ENCODE results near the gene CENPP.
A peak's percentile ranks its signal among the peaks of the same experiment; 100 is the strongest.
"Not testable (repeated sequence)": the region's sequence is repeated elsewhere in the genome, so short reads cannot be mapped to it uniquely, and the experiment has no call there.

CENPP gene

DNA sequence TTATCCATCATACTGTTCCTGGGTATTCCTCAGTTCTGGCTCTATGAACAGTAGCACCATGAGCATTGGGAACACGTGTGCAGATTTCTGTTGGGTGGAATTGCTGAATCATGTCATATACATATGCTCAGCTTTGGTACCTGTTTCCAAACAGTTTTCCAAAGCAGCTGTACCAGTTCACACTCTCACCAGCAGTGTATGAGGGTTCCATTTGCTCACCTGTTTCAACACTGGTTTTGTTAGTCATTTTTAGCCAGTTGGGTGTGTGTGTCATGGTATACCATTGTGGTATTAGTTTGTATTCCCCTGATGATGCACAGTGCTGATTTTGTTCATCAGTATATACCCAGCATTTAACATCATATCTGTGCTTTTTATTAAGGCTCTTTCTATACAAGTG lies 266.8 kb downstream of the CENPP start:
- TF ChIP-seq, protein P1, sequence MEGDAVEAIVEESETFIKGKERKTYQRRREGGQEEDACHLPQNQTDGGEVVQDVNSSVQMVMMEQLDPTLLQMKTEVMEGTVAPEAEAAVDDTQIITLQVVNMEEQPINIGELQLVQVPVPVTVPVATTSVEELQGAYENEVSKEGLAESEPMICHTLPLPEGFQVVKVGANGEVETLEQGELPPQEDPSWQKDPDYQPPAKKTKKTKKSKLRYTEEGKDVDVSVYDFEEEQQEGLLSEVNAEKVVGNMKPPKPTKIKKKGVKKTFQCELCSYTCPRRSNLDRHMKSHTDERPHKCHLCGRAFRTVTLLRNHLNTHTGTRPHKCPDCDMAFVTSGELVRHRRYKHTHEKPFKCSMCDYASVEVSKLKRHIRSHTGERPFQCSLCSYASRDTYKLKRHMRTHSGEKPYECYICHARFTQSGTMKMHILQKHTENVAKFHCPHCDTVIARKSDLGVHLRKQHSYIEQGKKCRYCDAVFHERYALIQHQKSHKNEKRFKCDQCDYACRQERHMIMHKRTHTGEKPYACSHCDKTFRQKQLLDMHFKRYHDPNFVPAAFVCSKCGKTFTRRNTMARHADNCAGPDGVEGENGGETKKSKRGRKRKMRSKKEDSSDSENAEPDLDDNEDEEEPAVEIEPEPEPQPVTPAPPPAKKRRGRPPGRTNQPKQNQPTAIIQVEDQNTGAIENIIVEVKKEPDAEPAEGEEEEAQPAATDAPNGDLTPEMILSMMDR (conservative IDR thresholded peaks at IDR 0.05; ENCODE audit: low read depth, low read length) = no peak
- DNase-seq (ENCODE audit: low read depth) = no peak
- no peak overlapping the region for H3K4me3 ChIP-seq (ENCODE audit: low read depth, low read length)

DNA sequence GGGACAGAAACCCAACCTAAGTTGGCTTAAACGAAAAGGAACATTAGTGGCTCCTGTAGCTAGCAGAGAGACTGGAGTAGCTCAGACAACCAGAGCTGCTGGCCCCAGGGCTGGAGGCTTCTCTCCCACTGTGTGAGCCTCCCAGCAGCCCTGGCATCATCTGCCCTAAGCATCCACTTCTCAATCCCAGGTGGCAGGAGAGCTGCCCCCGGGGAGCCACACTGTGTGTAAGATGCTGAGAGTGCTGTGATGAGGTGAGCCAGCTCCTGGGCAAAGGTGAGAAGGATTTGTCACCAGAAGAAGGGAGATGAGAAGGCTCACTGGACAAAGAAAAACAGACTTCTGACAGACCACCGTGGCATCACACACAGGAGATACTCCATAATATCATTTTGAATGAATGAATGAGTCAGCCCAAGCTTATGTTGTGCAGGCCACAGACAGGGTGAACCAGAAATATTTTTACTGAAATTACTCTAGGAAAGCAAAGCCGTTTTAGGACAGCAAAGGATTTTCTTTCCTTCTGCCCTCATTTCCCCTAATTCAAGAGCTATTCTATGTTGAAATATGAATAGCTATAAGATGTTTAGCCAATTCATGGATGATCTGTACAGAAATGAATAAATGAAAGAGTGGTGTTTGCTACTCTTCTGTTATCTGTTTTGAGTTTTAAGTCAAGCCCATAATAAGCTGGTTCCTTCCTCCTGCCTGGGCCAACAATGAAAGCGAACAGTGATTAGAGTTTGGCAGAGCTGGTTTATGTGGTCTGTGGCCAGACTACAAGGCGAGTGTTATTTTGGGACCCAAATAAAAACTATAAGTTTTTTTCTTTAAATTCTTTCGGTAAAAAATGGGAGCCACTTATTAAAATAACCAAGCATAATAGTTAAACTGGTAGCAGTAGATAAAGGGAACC lies 267.5 kb downstream of the CENPP start:
- DNase-seq (ENCODE audit: low read depth) = no peak
- H3K4me3 ChIP-seq (ENCODE audit: low read depth, low read length) = no peak overlapping the region
- TF ChIP-seq, protein P1 (conservative IDR thresholded peaks at IDR 0.05; ENCODE audit: low read depth, low read length) = no peak

DNA sequence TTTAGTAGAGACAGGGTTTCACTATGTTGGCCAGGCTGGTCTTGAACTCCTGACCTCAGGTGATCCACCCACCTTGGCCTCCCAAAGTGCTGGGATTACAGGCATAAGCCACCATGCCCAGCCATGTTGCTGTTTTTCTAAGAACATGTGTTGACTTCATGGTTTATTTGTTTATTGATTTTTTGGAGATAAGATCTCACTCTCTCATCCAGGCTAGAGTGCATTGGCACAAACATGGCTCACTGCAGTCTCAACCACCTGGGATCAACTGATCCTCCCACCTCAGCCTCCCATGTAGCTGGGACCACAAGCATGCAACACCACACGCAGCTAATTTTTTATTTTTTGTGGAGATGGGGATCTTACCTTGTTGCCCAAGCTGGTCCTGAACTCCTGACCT lies 269.3 kb downstream of the CENPP start:
- not testable (repeated sequence) for DNase-seq (ENCODE audit: low read depth); H3K4me3 ChIP-seq (ENCODE audit: low read depth, low read length)

DNA sequence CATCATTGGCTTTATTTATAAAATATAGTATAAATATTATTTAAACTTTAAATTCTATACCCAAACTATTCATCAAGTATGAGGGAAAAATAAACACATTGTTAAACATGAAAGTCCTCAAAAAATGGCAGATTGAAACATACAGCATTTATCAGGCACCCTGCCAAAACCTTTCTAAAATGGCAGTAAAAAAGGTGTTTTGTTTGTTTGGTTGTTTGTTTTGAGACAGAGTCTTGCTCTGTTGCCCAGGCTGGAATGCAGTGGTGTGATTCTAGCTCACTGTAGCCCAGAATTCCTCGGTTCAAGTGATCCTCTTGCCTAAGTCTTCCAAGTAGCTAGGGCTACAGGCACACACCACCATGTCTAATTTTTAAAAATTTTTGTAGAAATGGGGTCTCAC lies 270.2 kb downstream of the CENPP start:
- no peak overlapping the region for H3K4me3 ChIP-seq (ENCODE audit: low read depth, low read length)
- TF ChIP-seq, protein P1 (conservative IDR thresholded peaks at IDR 0.05; ENCODE audit: low read depth, low read length) = no peak

DNA sequence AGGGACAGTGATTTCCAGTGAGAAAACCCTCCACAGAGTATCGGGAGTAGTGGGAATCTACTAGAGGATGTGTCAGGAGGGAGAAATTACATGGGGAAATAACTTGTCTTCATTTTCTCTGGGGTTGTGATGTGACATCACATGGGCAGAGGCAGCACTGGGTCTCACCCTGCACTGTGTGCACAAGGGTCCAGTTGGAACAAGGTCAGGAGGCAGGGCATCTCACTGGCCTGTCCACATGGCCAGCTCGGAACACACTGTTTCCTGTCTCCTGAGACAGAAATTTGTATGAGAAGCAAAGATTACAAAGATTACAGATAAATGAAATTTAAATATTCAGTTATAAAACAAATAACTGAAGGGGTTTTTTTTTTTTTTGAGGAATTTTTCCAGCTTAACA lies 272.6 kb downstream of the CENPP start:
- TF ChIP-seq, protein P1 (conservative IDR thresholded peaks at IDR 0.05; ENCODE audit: low read depth, low read length) = no peak
- DNase-seq (ENCODE audit: low read depth) = no peak

More for the DNA sequence above, 270.2 kb downstream of the CENPP start:
- no peak for DNase-seq (ENCODE audit: low read depth)

DNA sequence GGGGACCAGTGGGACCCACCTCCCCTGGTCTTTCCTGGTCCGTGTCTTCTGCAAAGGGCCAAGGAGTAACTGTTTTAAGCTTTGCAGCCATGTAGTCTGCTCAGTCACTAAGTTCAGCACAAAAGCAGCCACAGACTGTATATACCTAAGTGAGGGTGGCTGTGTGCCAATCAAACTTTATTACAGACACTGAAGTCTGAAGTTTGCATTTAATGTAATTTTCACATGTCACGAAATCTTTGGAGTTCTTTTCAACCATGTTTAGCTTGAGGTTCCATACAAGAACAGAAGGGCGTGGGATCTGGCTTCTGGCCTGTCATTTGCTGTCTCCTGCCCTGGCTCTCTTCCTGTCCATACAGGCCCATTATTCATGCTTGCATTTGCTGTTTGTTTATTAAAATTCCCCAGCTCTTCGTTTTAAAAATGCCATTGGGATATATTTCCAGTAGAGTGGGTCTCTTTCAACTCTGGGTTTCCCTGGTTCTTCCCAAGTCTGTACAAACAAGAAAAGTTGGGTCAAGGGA lies 274.2 kb downstream of the CENPP start:
- TF ChIP-seq, protein P1 (conservative IDR thresholded peaks at IDR 0.05; ENCODE audit: low read depth, low read length) = no peak
- DNase-seq (ENCODE audit: low read depth) = peak; percentile 11
- H3K4me3 ChIP-seq (ENCODE audit: low read depth, low read length) = no peak overlapping the region

More for the DNA sequence above, 272.6 kb downstream of the CENPP start:
- no peak overlapping the region for H3K4me3 ChIP-seq (ENCODE audit: low read depth, low read length)

DNA sequence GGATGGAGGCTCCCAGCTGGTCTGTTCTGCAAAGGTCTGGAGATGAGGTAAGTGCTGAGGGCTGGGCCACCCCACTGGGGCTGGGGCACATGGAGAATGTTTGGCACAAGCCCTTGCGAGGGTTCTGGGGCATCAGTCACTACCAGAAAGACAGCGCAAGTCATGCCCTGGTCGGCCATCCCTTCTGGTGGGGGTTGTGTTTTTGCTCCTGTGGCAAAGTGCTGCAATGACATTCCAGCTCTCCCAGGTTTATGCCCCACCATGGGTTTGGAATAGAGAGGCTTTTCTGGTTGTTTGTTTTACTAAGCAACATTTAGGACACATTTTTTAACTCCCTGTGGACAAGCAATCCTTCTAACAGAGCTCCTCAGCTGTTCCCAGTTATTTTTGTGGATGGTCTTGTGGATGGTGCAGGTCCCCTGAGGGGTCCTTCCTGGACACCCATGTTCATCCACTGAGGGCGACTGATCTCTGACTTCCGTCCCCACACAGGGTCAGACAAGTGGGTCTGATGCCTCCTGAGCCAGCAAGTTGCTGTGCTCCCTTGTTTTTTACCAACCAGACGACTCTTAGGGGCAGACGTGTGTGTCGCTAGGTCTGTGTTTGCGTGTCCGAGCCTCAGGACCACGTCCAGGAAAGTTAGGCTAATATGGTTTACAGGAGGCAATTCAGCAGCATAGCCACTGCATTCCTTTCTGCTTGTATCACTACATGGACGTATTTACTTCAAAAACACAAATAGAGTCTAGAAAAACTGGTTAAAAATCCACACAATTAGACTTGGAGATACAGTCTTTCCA lies 274.9 kb downstream of the CENPP start:
- TF ChIP-seq, protein P1 (conservative IDR thresholded peaks at IDR 0.05; ENCODE audit: low read depth, low read length) = no peak

More for the DNA sequence above, 274.9 kb downstream of the CENPP start:
- H3K4me3 ChIP-seq (ENCODE audit: low read depth, low read length) = no peak overlapping the region
- peak; percentile 82 for DNase-seq (ENCODE audit: low read depth)
